Measurements from ENCODE around the gene CHD1. TPM values are rescaled to one million over a fixed set of nuclear protein-coding genes. Genes with fewer than 3 reads are reported as not detected.

The CHD1 gene
- total RNA-seq, result 10 to 100 TPM; 42.7 to 54.5 TPM

DNA sequence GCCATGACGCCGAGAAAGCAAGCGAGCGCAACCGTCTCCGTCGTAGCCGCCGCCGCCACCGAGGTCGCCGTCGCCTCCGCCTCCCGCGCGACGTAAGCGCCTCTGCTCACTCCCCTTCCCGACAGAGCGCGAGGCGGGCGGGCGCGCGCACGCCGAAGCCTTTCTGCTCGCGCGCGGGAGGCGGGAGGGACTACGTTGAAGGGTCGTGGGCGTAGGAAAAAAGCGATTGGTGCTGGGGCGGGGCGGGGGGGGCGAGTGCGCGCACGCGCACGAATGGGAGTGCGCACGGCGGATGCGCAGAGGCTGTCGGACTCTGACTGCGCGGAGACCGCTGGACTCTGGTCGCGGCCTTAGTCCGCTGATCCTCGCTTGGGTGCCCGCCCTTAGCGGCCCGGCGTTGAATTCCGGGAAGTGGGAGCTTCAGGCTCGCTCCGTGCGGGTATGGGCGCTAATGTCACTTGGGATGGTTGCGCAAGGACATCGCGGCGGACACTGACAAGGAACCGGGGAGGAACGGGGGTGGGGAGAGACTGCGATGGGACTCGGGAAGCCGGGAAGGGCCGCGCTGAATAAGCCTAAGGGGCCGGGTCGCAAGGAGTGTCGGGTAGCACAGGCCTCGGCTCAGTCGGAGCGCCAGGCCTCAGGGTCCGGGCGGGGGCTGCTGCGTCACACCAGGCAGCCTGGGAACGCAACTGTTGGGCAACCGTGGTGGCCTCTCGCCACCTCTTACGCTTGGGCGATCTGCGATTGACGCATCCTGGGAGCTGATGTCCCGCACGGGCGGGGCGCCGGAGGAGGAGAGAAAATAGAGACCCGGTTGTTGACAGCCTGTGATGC, at the start of gene CHD1:
TSS of gene CHD1 (minus strand) at position 135 of the 837 bp plus-strand sequence. CDS start 2,621 bp downstream, outside the sequence.
- POLR2A ChIA-PET, result interaction anchor here (1.1 kb wide), 1 partner anchor 16 kb away, joined by 3 read pairs; no protein-coding TSS in a partner anchor
- peaks cover 64% of the 10 kb centered on the region for H3K4me1 Mint-ChIP-seq
- CTCF ChIA-PET, result interaction anchor here (1.1 kb wide), 1 partner anchor 16 kb away, joined by 3 read pairs; no protein-coding TSS in a partner anchor
- peaks cover 45% of the 10 kb centered on the region for H3K36me3 Mint-ChIP-seq (ENCODE audit: low read depth)
- peak; percentile 93 for DNase-seq
- H3K27me3 Mint-ChIP-seq, result no peaks in the 10 kb centered on the region
- H3K4me3 Mint-ChIP-seq, result peak within 1 kb of the TSS; percentile 97
- H3K9me3 Mint-ChIP-seq, result no peaks in the 10 kb centered on the region
- H3K27ac Mint-ChIP-seq, result peak within 1 kb of the TSS; percentile 100

DNA sequence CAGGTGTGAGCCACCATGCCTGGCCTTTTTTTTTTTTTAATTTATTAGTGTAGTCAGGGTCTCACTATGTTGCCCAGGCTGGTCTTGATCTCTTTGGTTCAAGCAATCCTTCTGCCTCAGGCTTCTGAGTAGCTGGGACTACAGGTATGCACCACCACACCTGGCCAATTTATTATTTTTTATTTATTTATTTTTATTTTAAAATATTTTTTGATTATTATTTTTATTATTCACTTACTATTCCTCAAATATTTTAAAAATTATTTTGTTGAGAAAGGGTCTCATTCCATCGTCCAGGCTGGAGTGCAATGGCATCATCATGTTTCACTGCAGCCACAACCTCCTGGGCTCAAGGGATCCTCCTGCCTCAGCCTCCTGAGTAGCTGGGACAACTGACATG, 49.7 kb upstream of the CHD1 start:
- ChIA-PET CTCF (interaction anchor here (0.6 to 1.5 kb wide), 2 partner anchors 13 to 25 kb away, joined by 3 to 4 read pairs; no protein-coding TSS in a partner anchor), POLR2A (no interaction called here)
- Mint-ChIP-seq H3K4me3 (no peak overlapping the region), H3K9me3 (no peaks in the 10 kb centered on the region), H3K27ac (no peak overlapping the region), H3K36me3 (ENCODE audit: low read depth) (no peaks in the 10 kb centered on the region), H3K27me3 (peaks cover 2% of the 10 kb centered on the region), H3K4me1 (peaks cover 17% of the 10 kb centered on the region)
- no peak for DNase-seq

DNA sequence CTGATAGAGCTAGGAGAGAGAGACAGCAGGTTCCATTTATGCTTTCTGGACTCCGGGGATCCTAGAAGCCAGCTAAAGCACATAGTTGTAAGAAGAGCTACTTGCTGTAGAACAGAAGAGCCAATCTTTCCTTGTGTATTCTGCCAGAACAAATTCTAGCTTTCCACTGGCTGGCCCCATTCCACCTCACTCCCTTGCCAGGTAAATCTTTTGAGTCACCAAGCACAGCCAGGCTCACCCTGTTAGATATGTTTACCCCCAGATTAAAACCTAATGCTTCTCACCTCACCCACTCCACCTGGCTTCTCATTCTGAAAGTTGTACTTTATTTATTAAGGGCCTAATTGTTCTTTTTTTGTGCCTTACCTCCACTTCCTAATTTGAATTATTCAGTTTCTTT, 48.9 kb upstream of the CHD1 start:
- peaks cover 17% of the 10 kb centered on the region for H3K4me1 Mint-ChIP-seq
- no peak for DNase-seq
- peaks cover 2% of the 10 kb centered on the region for H3K27me3 Mint-ChIP-seq
- H3K27ac Mint-ChIP-seq, result no peak overlapping the region
- ChIA-PET POLR2A (no interaction called here), CTCF (interaction anchor here (0.6 to 1.5 kb wide), 2 partner anchors 13 to 24 kb away, joined by 3 to 4 read pairs; no protein-coding TSS in a partner anchor)
- no peak overlapping the region for H3K4me3 Mint-ChIP-seq
- H3K9me3 Mint-ChIP-seq, result no peaks in the 10 kb centered on the region
- H3K36me3 Mint-ChIP-seq (ENCODE audit: low read depth), result no peaks in the 10 kb centered on the region

DNA sequence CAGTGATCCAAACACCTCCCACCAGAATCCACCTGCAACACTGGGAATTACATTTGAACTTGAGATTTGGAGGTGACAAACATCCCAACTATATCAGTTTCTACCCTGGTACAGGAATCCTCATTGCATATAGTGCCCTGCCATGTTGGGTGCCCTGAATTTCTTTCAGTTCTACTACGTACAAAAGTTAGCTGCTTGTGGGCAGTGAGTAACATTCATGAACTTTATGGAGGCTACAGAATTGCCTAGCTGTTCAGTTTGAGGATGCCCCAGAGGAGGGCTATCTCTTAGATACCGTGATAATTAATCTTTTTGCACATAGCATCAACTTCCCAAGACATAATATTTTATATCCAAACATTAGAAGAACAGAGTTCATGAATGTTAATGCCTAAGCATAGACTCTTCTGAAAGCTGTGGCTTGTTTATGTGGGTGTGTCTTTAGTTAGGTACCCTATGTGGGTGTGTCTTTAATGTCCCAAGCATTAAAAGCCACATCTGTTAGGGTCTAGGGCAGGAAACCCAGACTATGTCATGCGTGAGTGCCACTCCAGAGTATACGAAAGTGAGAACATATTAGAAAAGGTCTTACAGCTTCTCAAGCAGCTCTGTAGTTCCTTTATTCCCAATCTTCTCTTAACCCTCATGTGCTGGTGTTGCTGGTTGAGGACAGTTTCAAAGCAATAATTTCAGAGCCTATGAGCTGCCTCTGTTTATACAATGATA, 47.0 kb upstream of the CHD1 start:
- no peak overlapping the region for H3K27ac Mint-ChIP-seq
- CTCF ChIA-PET, result no interaction called here
- POLR2A ChIA-PET, result no interaction called here
- no peaks in the 10 kb centered on the region for H3K27me3 Mint-ChIP-seq
- H3K9me3 Mint-ChIP-seq, result no peaks in the 10 kb centered on the region
- no peak overlapping the region for H3K4me3 Mint-ChIP-seq
- DNase-seq, result no peak
- peaks cover 17% of the 10 kb centered on the region for H3K4me1 Mint-ChIP-seq
- H3K36me3 Mint-ChIP-seq (ENCODE audit: low read depth), result no peaks in the 10 kb centered on the region

DNA sequence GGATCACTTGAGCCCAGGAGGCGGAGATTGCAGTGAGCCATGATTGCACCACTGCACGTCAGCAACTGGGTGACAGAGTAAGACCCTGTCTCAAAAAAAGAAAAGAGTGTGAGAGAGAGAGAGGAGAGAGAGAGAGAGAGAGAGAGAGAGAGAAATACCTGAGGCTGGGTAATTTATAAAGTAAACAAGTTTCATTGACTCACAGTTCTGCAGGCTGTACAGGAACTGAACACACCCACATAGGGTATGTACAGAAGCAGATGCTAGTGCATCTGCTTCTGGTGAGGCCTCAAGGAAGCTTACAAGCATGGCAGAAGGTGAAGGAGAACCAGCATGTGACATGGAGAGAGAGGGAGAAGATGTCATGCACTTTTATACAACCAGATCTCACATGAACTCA, 46.4 kb upstream of the CHD1 start:
- H3K27me3 Mint-ChIP-seq, result no peaks in the 10 kb centered on the region
- CTCF ChIA-PET, result no interaction called here
- DNase-seq, result no peak
- H3K36me3 Mint-ChIP-seq (ENCODE audit: low read depth), result no peaks in the 10 kb centered on the region
- H3K9me3 Mint-ChIP-seq, result no peaks in the 10 kb centered on the region
- POLR2A ChIA-PET, result no interaction called here
- no peak overlapping the region for H3K4me3 Mint-ChIP-seq
- H3K27ac Mint-ChIP-seq, result no peak overlapping the region
- peaks cover 17% of the 10 kb centered on the region for H3K4me1 Mint-ChIP-seq

DNA sequence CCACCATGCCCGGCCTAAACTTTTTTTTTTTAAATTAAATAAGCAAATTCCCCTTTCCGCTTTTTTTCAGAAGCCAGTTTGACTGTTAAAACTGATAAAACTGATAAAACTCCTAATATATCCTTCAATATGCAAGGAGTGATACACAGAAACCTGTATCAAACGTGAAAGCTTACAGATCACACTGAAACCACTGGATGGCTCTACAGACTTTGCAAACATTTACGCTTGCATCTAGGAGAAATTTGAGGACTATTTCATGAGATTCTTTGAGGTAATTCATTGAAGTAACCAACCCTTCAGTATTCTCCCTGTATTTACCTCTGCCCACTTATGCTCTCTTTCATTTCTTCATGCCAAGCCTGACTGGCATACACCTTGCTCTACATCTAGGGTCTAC, 40.6 kb upstream of the CHD1 start:
- POLR2A ChIA-PET, result interaction anchor here (0.5 kb wide), 1 partner anchor 17 kb away, joined by 3 read pairs; no protein-coding TSS in a partner anchor
- Mint-ChIP-seq H3K4me3 (no peak overlapping the region), H3K36me3 (ENCODE audit: low read depth) (no peaks in the 10 kb centered on the region), H3K9me3 (no peaks in the 10 kb centered on the region), H3K27ac (no peak overlapping the region), H3K27me3 (no peaks in the 10 kb centered on the region), H3K4me1 (no peaks in the 10 kb centered on the region)
- CTCF ChIA-PET, result interaction anchor here (1.9 kb wide), 1 partner anchor 91 kb away, joined by 7 read pairs; no protein-coding TSS in a partner anchor
- DNase-seq, result no peak

DNA sequence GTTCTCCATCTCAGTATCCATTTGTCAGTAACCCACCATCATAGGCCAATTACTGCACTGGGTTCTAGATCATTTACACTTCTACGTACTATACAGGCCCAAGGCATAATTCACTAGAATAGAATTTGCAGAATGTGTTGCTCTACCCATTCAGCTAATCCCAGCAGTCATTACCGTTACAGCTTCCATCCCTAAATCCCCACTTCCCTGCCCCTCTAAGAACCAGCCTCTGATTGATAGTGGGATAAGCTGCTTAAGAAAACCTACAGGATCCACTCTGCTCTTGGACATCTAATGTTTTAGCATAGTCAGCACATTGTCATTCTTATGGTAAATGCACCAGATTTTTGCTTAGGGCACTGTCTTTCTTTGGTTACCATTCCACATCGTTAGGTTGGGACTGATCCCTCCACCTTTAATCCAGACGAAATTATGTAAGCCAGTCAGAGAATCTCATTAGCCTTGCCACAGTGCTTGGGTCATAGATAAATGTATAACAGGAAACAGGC, 39.3 kb upstream of the CHD1 start:
- H3K9me3 Mint-ChIP-seq, result no peaks in the 10 kb centered on the region
- no peak overlapping the region for H3K27ac Mint-ChIP-seq
- ChIA-PET POLR2A (no interaction called here), CTCF (interaction anchor here (0.6 to 1.9 kb wide), 2 partner anchors 46 to 93 kb away, joined by 4 to 7 read pairs; no protein-coding TSS in a partner anchor)
- H3K36me3 Mint-ChIP-seq (ENCODE audit: low read depth), result no peaks in the 10 kb centered on the region
- H3K4me3 Mint-ChIP-seq, result no peak overlapping the region
- DNase-seq, result no peak
- no peaks in the 10 kb centered on the region for H3K4me1 Mint-ChIP-seq
- H3K27me3 Mint-ChIP-seq, result no peaks in the 10 kb centered on the region

DNA sequence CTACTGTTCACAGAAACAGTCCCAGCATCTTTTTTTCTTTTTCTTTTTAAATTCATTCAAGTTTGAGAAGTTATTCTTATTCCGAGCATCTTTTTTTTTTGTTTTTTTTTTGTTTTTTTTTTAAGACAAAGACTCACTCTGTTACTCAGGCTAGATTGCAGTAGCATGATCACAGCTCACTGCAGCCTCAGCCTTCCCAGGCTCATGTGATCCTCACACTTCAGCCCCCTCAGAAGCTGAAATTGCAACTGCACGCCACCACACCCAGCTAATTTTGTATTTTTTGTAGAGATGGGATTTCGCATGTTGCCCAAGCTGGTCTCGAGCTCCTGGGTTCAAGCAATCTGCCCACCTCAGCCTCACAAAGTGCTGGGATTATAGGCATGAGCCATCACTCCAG, 36.4 kb upstream of the CHD1 start:
- Mint-ChIP-seq H3K4me3 (no peak overlapping the region), H3K27me3 (no peaks in the 10 kb centered on the region), H3K36me3 (ENCODE audit: low read depth) (no peaks in the 10 kb centered on the region), H3K9me3 (no peaks in the 10 kb centered on the region), H3K27ac (no peak overlapping the region), H3K4me1 (no peaks in the 10 kb centered on the region)
- POLR2A ChIA-PET, result no interaction called here
- no peak for DNase-seq
- CTCF ChIA-PET, result interaction anchor here (0.7 kb wide), 1 partner anchor 19 kb away, joined by 3 read pairs; no protein-coding TSS in a partner anchor

DNA sequence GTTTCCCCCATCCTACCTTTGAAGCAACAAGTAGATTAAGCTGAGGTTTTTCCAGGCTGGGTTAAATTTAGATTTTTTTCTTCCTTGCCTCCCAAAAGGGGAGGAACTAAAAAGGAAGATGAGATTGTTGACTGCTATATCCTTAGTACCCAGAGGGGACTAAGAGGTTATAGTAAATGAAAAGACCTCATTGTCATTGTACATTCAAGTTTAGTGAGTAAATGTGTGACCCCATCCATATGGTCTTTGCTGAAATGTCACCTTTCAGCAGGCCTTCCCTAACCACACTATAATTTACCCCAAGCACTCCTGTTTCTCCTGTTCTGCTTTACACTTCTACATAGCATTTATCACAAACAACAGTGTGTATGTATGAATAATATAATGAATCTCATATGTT, 35.8 kb upstream of the CHD1 start:
- ChIA-PET POLR2A (no interaction called here), CTCF (no interaction called here)
- no peak for DNase-seq

DNA sequence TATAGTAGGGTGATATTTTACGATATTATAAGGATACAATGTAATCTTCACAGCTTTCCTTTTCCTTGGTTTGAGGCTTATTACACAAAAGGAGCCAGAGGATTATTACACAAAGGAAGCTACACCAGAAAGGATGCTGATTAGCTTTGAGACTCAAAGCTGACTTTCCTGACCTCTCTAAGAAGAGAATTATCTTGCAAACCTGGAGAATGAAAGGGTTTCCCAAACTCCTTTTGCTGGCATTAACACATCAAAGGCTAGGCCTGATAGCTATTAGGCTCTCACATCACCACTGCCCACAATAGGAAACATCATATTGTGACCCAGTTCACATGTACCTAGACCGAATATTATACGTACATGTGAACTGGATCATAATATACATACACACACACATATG, 34.2 kb upstream of the CHD1 start:
- CTCF ChIA-PET, result no interaction called here
- POLR2A ChIA-PET, result no interaction called here
- no peak overlapping the region for H3K27ac Mint-ChIP-seq

More for the DNA sequence above, 35.8 kb upstream of the CHD1 start:
- H3K4me1 Mint-ChIP-seq, result no peaks in the 10 kb centered on the region
- H3K27me3 Mint-ChIP-seq, result no peaks in the 10 kb centered on the region
- no peaks in the 10 kb centered on the region for H3K9me3 Mint-ChIP-seq
- no peaks in the 10 kb centered on the region for H3K36me3 Mint-ChIP-seq (ENCODE audit: low read depth)
- H3K4me3 Mint-ChIP-seq, result no peak overlapping the region
- H3K27ac Mint-ChIP-seq, result no peak overlapping the region

DNA sequence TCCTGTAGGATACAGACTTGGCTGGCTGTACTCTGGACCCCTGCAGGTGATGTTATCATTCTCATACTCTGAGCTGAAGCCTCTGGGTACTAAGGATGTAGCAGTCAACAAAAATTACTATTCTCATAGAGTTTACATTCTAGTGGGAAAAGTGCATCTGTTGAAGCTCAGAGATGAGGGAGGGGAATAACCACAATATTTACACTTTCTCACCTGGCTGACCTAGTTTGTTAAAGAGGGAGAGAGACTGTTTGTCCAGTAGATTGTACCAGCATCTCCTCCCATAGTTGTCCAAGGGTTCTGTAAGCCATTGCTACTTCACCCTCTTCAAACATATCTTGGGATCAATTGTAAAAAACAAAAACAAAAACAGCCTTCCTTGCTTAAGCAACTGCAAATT, 33.8 kb upstream of the CHD1 start:
- CTCF ChIA-PET, result no interaction called here
- H3K9me3 Mint-ChIP-seq, result no peaks in the 10 kb centered on the region
- no peaks in the 10 kb centered on the region for H3K4me1 Mint-ChIP-seq
- H3K4me3 Mint-ChIP-seq, result no peak overlapping the region
- no peaks in the 10 kb centered on the region for H3K36me3 Mint-ChIP-seq (ENCODE audit: low read depth)
- H3K27ac Mint-ChIP-seq, result no peak overlapping the region
- no peaks in the 10 kb centered on the region for H3K27me3 Mint-ChIP-seq
- POLR2A ChIA-PET, result no interaction called here
- no peak for DNase-seq

More for the DNA sequence above, 34.2 kb upstream of the CHD1 start:
- Mint-ChIP-seq H3K36me3 (ENCODE audit: low read depth) (no peaks in the 10 kb centered on the region), H3K4me1 (no peaks in the 10 kb centered on the region), H3K4me3 (no peak overlapping the region), H3K27me3 (no peaks in the 10 kb centered on the region), H3K9me3 (no peaks in the 10 kb centered on the region)
- DNase-seq, result no peak

DNA sequence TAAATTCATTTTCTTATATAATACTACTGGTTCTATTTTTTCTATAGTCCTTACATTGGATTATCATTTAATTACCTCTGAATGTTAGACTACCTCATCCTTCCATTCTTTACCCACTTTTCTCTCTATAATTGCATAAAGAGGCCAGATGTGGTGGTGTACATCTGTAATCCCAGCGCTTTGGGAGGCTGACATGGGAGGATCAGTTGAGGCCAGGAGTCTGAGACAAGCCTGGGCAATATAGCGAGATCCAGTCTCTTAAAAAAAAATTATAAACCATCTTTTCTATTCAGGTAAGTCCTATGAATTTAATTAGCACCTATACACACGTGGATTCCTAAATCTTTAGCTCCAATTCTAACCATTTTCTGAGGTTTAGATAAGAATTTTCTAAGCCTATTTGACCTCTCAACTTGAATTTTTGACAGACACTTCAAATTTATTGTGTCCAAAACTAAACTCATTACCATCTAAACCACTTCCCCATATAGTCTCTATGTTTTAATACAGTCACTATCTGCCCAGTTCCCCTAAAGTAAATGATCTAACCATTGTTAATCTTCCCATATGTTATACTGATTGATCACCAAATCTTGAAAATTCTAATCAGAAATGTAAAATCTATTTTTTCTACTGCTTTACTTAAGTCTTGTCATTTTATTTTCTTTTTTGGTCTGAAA, 33.0 kb upstream of the CHD1 start:
- CTCF ChIA-PET, result no interaction called here
- POLR2A ChIA-PET, result no interaction called here
- Mint-ChIP-seq H3K4me1 (no peaks in the 10 kb centered on the region), H3K27me3 (no peaks in the 10 kb centered on the region), H3K27ac (no peak overlapping the region), H3K36me3 (ENCODE audit: low read depth) (no peaks in the 10 kb centered on the region), H3K9me3 (no peaks in the 10 kb centered on the region), H3K4me3 (no peak overlapping the region)
- DNase-seq, result no peak

Data from activated CD4-positive, alpha-beta T cell treated with anti-CD3 and anti-CD28 coated beads, Interleukin-2, amount 10 ng/mL, durations not matched to agents 7 days and 5 days (primary cell).